ENCODE results near the gene IRAG1.

DNA sequence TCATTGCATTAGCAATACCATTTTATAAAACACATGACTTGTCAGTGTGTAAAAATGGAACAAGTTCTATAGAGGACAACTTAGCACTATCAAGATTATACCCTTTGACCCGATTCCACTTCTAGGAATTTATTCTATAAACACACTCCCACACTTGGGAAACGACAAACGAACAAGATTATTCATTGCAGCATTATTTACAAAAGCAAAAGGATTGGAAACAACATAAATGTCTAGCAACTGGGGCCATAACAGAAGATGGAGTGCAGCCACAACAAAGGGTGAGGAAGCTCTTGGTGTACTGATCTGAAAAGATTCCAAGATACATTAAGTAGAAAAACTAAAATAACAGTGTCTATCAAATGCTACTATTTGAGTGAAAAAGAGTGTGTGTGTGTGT lies 2.3 kb upstream of the IRAG1 start:
- TF ChIP-seq, protein P1, sequence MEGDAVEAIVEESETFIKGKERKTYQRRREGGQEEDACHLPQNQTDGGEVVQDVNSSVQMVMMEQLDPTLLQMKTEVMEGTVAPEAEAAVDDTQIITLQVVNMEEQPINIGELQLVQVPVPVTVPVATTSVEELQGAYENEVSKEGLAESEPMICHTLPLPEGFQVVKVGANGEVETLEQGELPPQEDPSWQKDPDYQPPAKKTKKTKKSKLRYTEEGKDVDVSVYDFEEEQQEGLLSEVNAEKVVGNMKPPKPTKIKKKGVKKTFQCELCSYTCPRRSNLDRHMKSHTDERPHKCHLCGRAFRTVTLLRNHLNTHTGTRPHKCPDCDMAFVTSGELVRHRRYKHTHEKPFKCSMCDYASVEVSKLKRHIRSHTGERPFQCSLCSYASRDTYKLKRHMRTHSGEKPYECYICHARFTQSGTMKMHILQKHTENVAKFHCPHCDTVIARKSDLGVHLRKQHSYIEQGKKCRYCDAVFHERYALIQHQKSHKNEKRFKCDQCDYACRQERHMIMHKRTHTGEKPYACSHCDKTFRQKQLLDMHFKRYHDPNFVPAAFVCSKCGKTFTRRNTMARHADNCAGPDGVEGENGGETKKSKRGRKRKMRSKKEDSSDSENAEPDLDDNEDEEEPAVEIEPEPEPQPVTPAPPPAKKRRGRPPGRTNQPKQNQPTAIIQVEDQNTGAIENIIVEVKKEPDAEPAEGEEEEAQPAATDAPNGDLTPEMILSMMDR (IDR thresholded peaks at IDR 0.05), result no peak
- TF ChIP-seq TCF7L2 (IDR thresholded peaks at IDR 0.05; ENCODE audit: low read depth, low read length) (no peak), SIN3A (IDR thresholded peaks at IDR 0.05; ENCODE audit: borderline replicate concordance, insufficient read depth, low read depth, low read length) (no peak), POLR2AphosphoS5 (IDR thresholded peaks at IDR 0.05; ENCODE audit: low read depth, low read length) (no peak)
